NT2/D1 (cell line): ENCODE results near the gene AGPAT3.
A peak's percentile ranks its signal among the peaks of the same experiment; 100 is the strongest.

Source experiments
- DNase-seq: peaks from one replicate; pipeline ENCODE4 v3.0.0-alpha.2; 2011; ENCODE audit warnings: low read depth, low spot score
- H3K27me3 ChIP-seq: 2 replicates; pipeline ENCODE4 v1.6.0; 2011; ENCODE audit warnings: mild to moderate bottlenecking; ENCODE audit not compliant: insufficient read length, insufficient read depth
- H3K36me3 ChIP-seq: 2 replicates; pipeline ENCODE4 v1.6.1; 2011; ENCODE audit warnings: mild to moderate bottlenecking, low read length, mixed read lengths; ENCODE audit not compliant: insufficient read depth, insufficient read length
- H3K4me1 ChIP-seq: 2 replicates; pipeline ENCODE4 v1.5.1; 2011; ENCODE audit not compliant: insufficient read depth, insufficient read length
- H3K4me3 ChIP-seq: 2 replicates; pipeline ENCODE4 v1.5.1; 2011; ENCODE audit warnings: low read depth; ENCODE audit not compliant: insufficient read length
- H3K9ac ChIP-seq: 2 replicates; pipeline ENCODE4 v1.6.0; 2011; ENCODE audit warnings: low read depth; ENCODE audit not compliant: insufficient read length
- H3K9me3 ChIP-seq: 2 replicates; pipeline ENCODE4 v1.5.1; 2011; ENCODE audit warnings: mild to moderate bottlenecking, low read length; ENCODE audit not compliant: insufficient read depth
- SUZ12 ChIP-seq: IDR thresholded peaks from 2 replicates; pipeline ENCODE4 v1.6.1; 2011; ENCODE audit not compliant: insufficient read length, insufficient read depth; ENCODE audit errors: extremely low read depth
- YY1 ChIP-seq: IDR thresholded peaks from 2 replicates; pipeline ENCODE4 v1.6.1; 2011; ENCODE audit not compliant: insufficient read length, insufficient read depth
- ZNF274 ChIP-seq: IDR thresholded peaks from 2 replicates; pipeline ENCODE4 v1.6.1; 2011; ENCODE audit warnings: mild to moderate bottlenecking, low read depth, low read length

Gene AGPAT3

DNA sequence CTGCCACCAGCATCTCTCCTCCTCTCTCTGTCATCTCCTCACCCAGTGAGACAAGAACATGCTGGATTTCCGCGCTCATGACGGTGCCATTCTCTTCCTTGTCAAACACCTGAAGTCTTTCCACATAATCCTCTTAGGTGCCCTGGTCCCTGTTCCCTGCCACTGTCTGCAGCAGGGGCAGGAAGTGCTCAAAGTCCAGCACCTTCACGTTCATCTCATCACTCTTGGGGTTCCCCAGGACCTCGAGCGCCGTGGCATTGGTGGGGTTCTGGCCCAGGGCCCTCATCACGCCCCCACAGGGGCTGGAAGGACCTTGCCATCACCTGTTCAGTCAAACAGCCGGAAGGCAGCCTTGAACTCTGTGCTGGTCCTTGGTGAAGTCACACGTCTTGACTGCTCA, 9.1 kb upstream of the AGPAT3 start:
- no peaks in the 10 kb centered on the region for H3K27me3 ChIP-seq
- H3K36me3 ChIP-seq, result no peaks in the 10 kb centered on the region
- H3K9ac ChIP-seq, result no peak overlapping the region
- no peak for DNase-seq
- H3K4me1 ChIP-seq, result peaks cover 21% of the 10 kb centered on the region
- TF ChIP-seq ZNF274 (no peak), SUZ12 (no peak), YY1 (no peak)
- peaks cover 2% of the 10 kb centered on the region; the same call in 1 of the 2 replicates for H3K9me3 ChIP-seq
- no peak overlapping the region for H3K4me3 ChIP-seq

DNA sequence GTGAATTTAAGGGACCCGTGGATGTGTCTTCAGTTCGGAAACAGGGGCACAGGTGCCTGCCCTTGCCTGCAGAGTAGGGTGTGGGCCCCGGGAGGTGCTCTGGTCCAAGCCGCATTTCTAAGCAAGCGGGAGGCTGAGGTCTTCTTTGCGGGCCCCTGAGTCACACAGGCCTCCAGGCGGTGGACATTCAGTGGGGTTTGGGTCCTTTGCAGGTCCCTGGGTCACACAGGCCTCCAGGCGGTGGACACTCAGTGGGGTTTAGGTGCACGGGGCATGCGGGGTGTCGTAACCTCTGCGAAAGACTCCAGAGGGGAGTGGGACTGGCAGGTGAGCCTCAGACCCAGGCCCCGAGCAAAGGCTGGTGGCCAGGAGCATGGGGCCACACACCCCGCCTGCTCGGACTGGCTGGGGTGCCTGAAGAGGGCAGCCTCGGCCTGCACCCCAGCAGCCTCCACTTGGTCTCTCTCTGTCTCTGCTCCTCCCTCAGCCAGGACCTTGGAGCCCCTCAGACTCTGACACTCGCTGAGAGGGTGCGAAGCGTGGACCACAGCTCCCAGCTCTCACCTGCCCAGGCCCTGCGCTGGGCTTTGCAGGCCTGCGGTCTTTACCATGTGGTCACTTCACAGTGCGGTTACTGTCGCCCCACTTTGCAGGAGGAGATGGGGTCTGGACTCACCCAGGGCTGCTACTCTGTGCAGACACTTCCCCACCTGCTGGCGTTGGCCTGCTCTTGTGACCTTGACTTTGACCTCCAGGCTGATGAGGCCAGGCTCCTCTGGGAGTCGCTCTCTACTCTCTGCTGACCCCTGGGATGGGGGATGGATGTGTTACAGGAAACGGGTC, 6.0 kb upstream of the AGPAT3 start:
- Histone ChIP-seq H3K27me3 (peaks cover 21% of the 10 kb centered on the region), H3K9ac (peak overlapping the region; percentile 43), H3K4me1 (peaks cover 20% of the 10 kb centered on the region), H3K36me3 (no peaks in the 10 kb centered on the region), H3K4me3 (no peak overlapping the region), H3K9me3 (no peaks in the 10 kb centered on the region)
- DNase-seq, result no peak
- TF ChIP-seq SUZ12 (no peak), YY1 (no peak), ZNF274 (no peak)

- no peak overlapping the region for H3K9ac ChIP-seq
- no peak overlapping the region for H3K4me3 ChIP-seq
- peaks cover 12% of the 10 kb centered on the region for H3K4me1 ChIP-seq
- TF ChIP-seq YY1 (no peak), SUZ12 (no peak), ZNF274 (no peak)
- no peak for DNase-seq
- no peaks in the 10 kb centered on the region for H3K36me3 ChIP-seq
- peaks cover 26% of the 10 kb centered on the region for H3K27me3 ChIP-seq
- no peaks in the 10 kb centered on the region for H3K9me3 ChIP-seq
Observed at GRCh38 chr21:43859747-43860214, 5.2 kb upstream of the AGPAT3 start.

DNA sequence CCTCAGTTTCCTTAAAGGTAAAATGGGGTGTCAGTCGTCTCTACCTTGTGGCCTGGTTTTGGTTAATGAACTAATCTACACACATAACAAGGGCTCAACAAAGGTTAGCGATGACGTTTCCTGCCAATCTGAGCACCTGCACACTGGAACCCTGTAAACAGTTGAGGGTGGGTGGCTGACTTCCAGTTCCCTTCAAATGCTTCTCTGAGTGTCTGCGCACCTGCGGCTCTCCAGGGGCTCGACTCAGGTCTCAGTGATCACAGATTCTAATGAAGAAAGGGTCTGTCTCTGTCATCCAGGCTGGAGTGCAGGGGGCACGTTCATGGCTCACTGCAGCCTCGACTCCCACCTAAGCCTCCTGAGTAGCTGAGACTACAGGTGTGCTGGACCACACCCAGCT, 3.3 kb upstream of the AGPAT3 start:
- peaks cover 10% of the 10 kb centered on the region for H3K4me1 ChIP-seq

DNA sequence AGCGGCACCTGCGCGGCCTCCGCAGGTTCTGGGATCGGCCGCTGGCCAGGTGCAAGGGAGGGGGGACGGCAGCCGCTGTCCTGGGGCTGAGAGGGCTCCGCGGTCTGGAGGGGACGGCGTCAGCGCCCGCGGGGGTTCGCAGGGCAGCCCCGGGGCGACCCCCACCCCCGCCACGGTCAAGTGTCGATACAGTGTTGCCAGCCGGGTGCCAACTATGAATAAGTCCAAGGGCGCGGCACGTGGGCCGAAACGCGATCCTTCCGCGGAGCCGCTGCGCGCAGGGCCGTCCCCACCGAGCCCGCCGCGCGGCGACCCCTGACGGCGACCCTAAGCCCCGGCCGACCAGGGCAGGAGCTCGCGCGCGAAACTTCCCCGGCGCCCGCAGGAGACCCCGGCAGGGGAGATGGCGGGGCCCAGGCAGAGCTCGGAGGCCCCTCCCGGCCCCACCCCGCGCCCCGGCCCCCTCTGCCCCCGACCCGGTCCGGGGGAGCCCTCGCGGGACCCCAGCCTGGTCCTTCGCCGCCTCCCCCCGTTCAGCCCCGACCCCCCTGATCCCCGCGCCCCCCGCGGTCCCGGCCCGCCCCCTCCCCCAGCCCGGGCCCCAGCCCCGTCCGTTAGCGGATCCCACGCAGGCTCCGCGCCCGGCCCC, 586 bp upstream of the AGPAT3 start:
- peak overlapping the region; percentile 50 for H3K4me3 ChIP-seq
- no peak for DNase-seq
- peaks cover 40% of the 10 kb centered on the region for H3K27me3 ChIP-seq
- peaks cover 5% of the 10 kb centered on the region for H3K36me3 ChIP-seq
- H3K9me3 ChIP-seq, result no peaks in the 10 kb centered on the region
- H3K4me1 ChIP-seq, result peaks cover under 1% of the 10 kb centered on the region
- TF ChIP-seq ZNF274 (no peak), YY1 (no peak), SUZ12 (no peak)
- H3K9ac ChIP-seq, result peak overlapping the region; percentile 52

More for the DNA sequence above, 3.3 kb upstream of the AGPAT3 start:
- no peak for TF ChIP-seq ZNF274
- H3K36me3 ChIP-seq, result no peaks in the 10 kb centered on the region
- H3K27me3 ChIP-seq, result peaks cover 38% of the 10 kb centered on the region
- no peak overlapping the region for H3K9ac ChIP-seq
- no peak overlapping the region for H3K4me3 ChIP-seq
- no peaks in the 10 kb centered on the region for H3K9me3 ChIP-seq
- no peak for DNase-seq

GRCh38 chr21:43865540-43866259, 677 bp downstream of the AGPAT3 start:
- Histone ChIP-seq H3K36me3 (peaks cover 7% of the 10 kb centered on the region), H3K4me3 (peak overlapping the region; percentile 29), H3K27me3 (peaks cover 40% of the 10 kb centered on the region), H3K9me3 (no peaks in the 10 kb centered on the region), H3K9ac (peak overlapping the region; percentile 73), H3K4me1 (peaks cover 3% of the 10 kb centered on the region)
- DNase-seq, result no peak
- TF ChIP-seq SUZ12 (no peak), ZNF274 (no peak), YY1 (no peak)

DNA sequence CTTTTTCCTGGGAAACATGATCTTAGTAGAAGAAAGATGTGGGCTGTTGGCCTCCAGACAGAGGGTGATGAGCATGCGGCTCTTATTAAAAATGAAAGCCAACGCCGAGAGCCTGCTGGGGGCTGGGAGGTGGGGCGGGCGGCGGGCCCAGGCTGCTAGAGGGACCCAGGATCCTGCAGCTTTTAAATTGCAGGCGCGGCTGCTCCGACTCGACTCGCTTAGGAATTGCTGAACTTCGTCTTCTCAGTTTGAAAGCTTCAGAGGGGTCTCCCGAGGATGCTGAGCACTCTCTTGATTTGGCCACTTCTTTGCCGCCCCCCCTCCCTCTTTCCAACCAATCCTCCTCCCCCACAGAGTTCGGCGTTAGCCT, 1.2 kb downstream of the AGPAT3 start:
- H3K9ac ChIP-seq, result no peak overlapping the region
- peaks cover 7% of the 10 kb centered on the region for H3K36me3 ChIP-seq
- DNase-seq, result no peak
- no peak for TF ChIP-seq YY1
- no peak for TF ChIP-seq ZNF274
- TF ChIP-seq SUZ12, result no peak
- no peak overlapping the region for H3K4me3 ChIP-seq
- H3K9me3 ChIP-seq, result no peaks in the 10 kb centered on the region
- H3K27me3 ChIP-seq, result peaks cover 40% of the 10 kb centered on the region
- peaks cover 3% of the 10 kb centered on the region for H3K4me1 ChIP-seq
